ENCODE measurements around the gene CBY3. TPM values are rescaled to one million over a fixed set of nuclear protein-coding genes. Genes with fewer than 3 reads are reported as not detected.
"Not testable (repeated sequence)": the region's sequence is repeated elsewhere in the genome, so short reads cannot be mapped to it uniquely, and the experiment has no call there.

CBY3 gene
- total RNA-seq, 2 donors from 2014 or later = not detected

- DNase-seq (peak; percentile 76 to 84), ATAC-seq (no peak)
- intact Hi-C loops (cut with DNase I, micrococcal nuclease) = no loop called here
Observed at GRCh38 chr5:179679014-179679674, 1.7 kb downstream of the CBY3 start.

GRCh38 chr5:179678223-179679013 lies 2.4 kb downstream of the CBY3 start:
- intact Hi-C loops (cut with DNase I, micrococcal nuclease) = no loop called here
- DNase-seq (peak; percentile 95 to 97), ATAC-seq (peak; percentile 91)

- DNase-seq (peak in 1 of 2 donors; percentile 28), ATAC-seq (peak; percentile 42)
- intact Hi-C loops (cut with DNase I, micrococcal nuclease) = no loop called here
Observed at GRCh38 chr5:179668391-179668790, 12.4 kb downstream of the CBY3 start.

DNA sequence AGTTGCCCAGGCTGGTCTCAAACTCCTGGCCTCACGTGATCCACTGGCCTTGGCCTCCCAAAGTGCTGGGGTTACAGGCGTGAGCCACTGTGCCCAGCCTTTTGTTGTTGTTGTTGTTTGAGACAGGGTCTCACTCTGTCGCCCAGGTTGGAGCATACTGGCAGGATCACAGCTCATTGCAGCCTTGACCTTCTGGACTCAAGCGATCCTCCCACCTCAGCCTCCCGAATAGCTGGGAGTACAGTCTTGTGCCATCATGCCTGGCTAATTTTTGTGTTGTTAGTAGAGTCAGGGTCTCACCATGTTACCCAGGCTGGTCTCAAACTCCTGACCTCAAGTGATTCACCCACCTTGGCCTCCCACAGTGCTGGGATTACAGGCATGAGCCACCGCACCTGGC lies 19.2 kb downstream of the CBY3 start:
- ATAC-seq; intact Hi-C loops (cut with DNase I, micrococcal nuclease); DNase-seq: not testable (repeated sequence)

GRCh38 chr5:179658179-179658856 lies 22.5 kb downstream of the CBY3 start:
- intact Hi-C loops (cut with DNase I, micrococcal nuclease) = not testable (repeated sequence)
- DNase-seq (peak in 1 of 2 donors; percentile 16), ATAC-seq (peak; percentile 69)

- DNase-seq = peak in 1 of 2 donors; percentile 34
- intact Hi-C loops (cut with DNase I, micrococcal nuclease) = not testable (repeated sequence)
- ATAC-seq = peak; percentile 94
Observed at GRCh38 chr5:179657302-179658178, 23.3 kb downstream of the CBY3 start.

DNA sequence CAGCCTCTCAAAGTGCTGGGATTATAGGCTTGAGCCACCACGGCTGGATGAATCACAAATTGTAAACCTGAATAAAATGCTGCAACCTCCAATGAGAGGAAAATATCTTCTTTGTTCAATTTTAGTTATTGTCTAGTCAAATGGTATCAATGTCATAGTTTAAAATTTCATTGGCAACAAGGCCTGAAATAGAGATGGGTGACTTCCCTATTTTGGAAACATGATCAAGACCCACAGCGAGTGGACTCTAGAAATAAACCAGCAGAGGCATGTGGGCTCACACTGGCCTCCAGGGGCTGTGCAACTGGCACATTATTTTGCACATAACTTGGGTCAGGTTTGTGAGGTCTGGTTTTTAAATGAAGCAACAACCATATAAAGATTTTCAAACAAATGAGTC lies 27.7 kb downstream of the CBY3 start:
- DNase-seq; intact Hi-C loops (cut with DNase I, micrococcal nuclease); ATAC-seq: not testable (repeated sequence)

DNA sequence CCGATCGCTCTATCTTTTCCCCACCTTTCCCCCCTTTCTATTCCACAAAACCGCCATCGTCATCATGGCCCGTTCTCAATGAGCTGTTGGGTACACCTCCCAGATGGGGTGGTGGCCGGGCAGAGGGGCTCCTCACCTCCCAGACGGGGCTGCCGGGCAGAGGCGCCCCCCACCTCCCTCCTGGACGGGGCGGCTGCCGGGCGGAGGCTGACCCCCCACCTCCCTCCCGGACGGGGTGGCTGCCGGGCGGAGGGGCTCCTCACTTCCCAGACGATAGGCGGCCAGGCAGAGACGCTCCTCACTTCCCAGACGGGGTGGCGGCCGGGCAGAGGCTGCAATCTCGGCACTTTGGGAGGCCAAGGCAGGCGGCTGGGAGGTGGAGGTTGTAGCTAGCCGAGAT lies 30.6 kb downstream of the CBY3 start:
- intact Hi-C loops (cut with DNase I, micrococcal nuclease); ATAC-seq; DNase-seq: not testable (repeated sequence)

- ATAC-seq; intact Hi-C loops (cut with DNase I, micrococcal nuclease); DNase-seq: not testable (repeated sequence)
Observed at GRCh38 chr5:179649166-179649703, 31.6 kb downstream of the CBY3 start.

DNA sequence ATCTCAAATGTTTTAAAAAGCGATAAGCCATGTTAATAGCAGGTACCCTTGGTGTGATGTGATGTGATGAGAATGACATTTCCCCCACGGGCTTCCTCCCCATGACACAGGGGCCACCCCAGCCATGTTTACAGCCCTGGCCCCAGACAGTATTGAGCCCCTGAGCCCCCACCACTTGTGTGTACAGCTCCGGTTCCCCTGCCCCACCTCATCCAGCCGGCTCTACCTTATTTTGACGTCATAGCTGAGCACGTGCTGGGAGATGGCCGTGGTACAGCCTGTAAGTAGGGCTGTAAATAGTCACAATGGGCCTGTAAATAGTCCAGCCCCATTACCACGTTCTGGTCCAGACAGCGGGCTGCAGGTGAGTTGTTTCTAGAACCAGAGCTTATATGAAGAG lies 32.4 kb downstream of the CBY3 start:
- intact Hi-C loops (cut with DNase I, micrococcal nuclease) = no loop called here
- no peak for DNase-seq
- no peak for ATAC-seq

DNA sequence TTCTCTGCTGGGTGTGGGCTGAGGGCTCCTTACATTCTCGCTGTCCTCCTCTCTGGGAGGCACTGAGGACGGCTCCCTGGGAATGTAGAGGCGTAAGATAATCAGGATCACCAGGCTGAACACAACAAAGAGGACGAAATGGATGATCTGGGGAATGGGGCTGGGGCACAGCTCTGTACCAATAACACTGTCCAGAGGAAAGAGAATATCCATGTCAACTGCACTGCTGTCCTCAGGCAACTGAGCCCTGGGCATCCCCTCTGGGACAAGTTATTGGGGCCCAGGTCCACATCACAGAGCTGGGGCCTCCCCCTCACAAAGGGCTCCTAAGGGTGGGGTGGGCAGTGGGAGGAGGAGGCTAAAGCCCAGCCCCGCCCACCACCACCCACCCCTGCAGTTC lies 36.1 kb downstream of the CBY3 start:
- intact Hi-C loops (cut with DNase I, micrococcal nuclease); ATAC-seq; DNase-seq: not testable (repeated sequence)

GRCh38 chr5:179643141-179643920 lies 37.5 kb downstream of the CBY3 start:
- DNase-seq; intact Hi-C loops (cut with DNase I, micrococcal nuclease); ATAC-seq: not testable (repeated sequence)

GRCh38 chr5:179642626-179643025 lies 38.2 kb downstream of the CBY3 start:
- intact Hi-C loops (cut with DNase I, micrococcal nuclease); ATAC-seq; DNase-seq: not testable (repeated sequence)

GRCh38 chr5:179641745-179642144 lies 39.1 kb downstream of the CBY3 start:
- ATAC-seq; intact Hi-C loops (cut with DNase I, micrococcal nuclease); DNase-seq: not testable (repeated sequence)

DNA sequence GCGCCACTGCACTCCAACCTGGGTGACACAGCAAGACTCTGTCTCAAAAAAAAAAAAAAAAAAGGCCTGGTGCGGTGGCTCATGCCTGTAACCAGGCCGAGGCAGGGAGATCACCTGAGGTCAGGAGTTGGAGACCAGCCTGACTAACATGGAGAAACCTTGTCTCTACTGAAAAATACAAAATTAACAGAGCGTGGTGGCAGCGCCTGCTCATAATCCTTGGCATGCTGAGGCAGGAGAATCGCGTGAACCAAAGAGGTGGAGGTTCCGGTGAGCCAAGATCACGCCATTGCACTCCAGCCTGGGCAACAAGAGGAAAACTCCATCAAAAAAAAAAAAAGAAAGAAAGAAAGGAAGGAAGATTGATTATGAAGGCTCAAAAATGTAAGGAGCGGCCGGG lies 41.5 kb downstream of the CBY3 start:
- ATAC-seq; DNase-seq; intact Hi-C loops (cut with DNase I, micrococcal nuclease): not testable (repeated sequence)

DNA sequence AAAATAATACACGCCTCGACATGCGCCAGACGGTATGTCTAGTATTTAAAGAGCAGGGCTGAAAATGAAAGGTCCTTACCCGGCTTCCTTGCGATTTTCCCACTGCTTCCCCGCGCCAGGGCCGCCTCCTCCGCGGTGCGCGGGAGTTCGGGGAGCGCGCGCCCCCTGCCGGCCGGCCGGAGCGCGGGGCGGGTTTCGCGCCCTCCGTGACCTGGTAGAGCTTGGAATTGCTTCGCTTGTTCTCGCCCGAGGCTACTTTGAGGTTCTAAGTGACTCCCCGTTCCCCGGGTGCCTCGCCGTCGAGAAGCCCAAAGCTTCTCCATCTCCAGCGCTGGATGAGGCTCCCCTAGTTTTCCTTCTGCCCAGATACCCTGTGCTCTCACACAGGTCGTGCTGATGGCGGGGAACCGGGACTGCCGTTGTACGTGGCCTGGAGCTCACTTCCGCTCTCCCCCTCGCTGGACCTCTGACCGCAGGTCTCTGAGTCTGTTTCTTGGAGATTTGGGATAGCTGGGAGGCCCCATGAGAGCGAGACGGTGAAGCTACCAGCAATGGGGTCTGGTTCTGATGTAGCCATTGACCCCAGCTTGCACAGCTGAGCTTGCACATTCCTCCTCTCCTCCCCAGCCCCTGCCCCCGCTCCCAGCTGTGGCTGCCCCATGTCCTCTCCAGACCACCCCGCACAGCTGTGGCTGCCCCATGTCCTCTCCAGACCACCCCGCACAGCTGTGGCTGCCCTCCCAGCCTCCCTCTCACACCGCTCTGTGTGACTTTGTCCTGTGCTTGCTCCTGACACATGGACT lies 46.3 kb downstream of the CBY3 start:
- intact Hi-C loops (cut with DNase I, micrococcal nuclease) = not testable (repeated sequence)
- peak in 1 of 2 donors; percentile 35 for DNase-seq
- peak; percentile 93 for ATAC-seq
